Activated T-helper 9 cell treated with anti-CD3 and anti-CD28 coated beads, Interleukin-2, amount 50 U/mL, for 16 hours (primary cell): ENCODE measurements around the gene GOLPH3.
A peak's percentile ranks its signal among the peaks of the same experiment; 100 is the strongest.
"Not testable (repeated sequence)": the region's sequence is repeated elsewhere in the genome, so short reads cannot be mapped to it uniquely, and the experiment has no call there.

Experiments used
- DNase-seq: peaks from one replicate; pipeline ENCODE4 v3.0.0-alpha.2; 2020; ENCODE audit warnings: low read depth

Gene GOLPH3

GRCh38 chr5:32098890-32099310 is 75.2 kb downstream of the GOLPH3 start:
- no peak for DNase-seq

GRCh38 chr5:32098291-32098690 is 75.8 kb downstream of the GOLPH3 start:
- no peak for DNase-seq

GRCh38 chr5:32096891-32097595 is 77.1 kb downstream of the GOLPH3 start:
- DNase-seq, result no peak

- no peak for DNase-seq
These were observed 78.9 kb downstream of the GOLPH3 start for GRCh38 chr5:32095261-32095671.

GRCh38 chr5:32094691-32095090 is 79.4 kb downstream of the GOLPH3 start:
- DNase-seq, result no peak

GRCh38 chr5:32092938-32093812 is 80.9 kb downstream of the GOLPH3 start:
- DNase-seq, result peak; percentile 24

- DNase-seq, result no peak
These were observed 83.4 kb downstream of the GOLPH3 start for GRCh38 chr5:32090755-32091128.

GRCh38 chr5:32090026-32090754 is 83.9 kb downstream of the GOLPH3 start:
- no peak for DNase-seq

GRCh38 chr5:32089146-32090000 is 84.7 kb downstream of the GOLPH3 start:
- DNase-seq, result no peak

GRCh38 chr5:32088214-32088613 is 85.9 kb downstream of the GOLPH3 start:
- DNase-seq, result no peak

GRCh38 chr5:32087086-32088082 is 86.7 kb downstream of the GOLPH3 start:
- no peak for DNase-seq

GRCh38 chr5:32083981-32084430 is 90.1 kb downstream of the GOLPH3 start:
- DNase-seq, result no peak

GRCh38 chr5:32082701-32083100 is 91.4 kb downstream of the GOLPH3 start:
- DNase-seq, result no peak

- not testable (repeated sequence) for DNase-seq
These were observed 93.6 kb downstream of the GOLPH3 start for GRCh38 chr5:32080565-32080964.

GRCh38 chr5:32078855-32079254 is 95.3 kb downstream of the GOLPH3 start:
- DNase-seq, result not testable (repeated sequence)

- DNase-seq, result no peak
These were observed 97.1 kb downstream of the GOLPH3 start for GRCh38 chr5:32076699-32077695.
